DOHH2 (cell line): ENCODE measurements around the gene EGFLAM.

Experiments
- EZH2phosphoT487 ChIP-seq: fragments of 200-600 bp; sonication (generic); IDR thresholded peaks from 2 replicates; pipeline ENCODE4 v1.6.1; 2017; ENCODE audit warnings: borderline replicate concordance, mild to moderate bottlenecking, antibody characterized with exemption, low read length, moderate library complexity, mixed read lengths
- TF ChIP-seq, protein P1 (sequence below): fragments of 200-600 bp; sonication (generic); IDR thresholded peaks from one replicate; pipeline ENCODE4 v1.5.1; 2014; ENCODE audit warnings: antibody characterized with exemption, mild to moderate bottlenecking, low read depth, low read length; ENCODE audit not compliant: poor library complexity, severe bottlenecking

DNA sequence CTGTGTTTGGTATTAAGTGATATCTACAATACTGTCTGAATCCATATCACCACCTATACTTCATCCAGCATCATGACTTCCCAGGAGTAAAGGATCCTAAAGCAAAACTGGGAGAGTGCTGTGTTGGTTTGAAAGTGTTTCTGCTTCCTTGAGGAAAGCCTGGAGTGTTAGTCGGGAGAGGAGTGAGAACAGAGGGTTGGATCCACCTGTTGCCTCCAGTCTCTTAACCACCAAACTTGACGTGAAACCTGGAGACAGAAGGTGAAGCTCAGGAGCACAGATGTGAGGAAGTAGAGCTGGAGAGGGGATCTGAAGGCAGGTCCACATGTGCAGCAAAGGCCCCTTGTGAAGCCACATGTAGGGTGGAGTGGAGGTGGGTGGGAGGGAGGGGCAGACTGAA is 88.2 kb downstream of the EGFLAM start:
- TF ChIP-seq EZH2phosphoT487, result no peak
- TF ChIP-seq, protein P1, sequence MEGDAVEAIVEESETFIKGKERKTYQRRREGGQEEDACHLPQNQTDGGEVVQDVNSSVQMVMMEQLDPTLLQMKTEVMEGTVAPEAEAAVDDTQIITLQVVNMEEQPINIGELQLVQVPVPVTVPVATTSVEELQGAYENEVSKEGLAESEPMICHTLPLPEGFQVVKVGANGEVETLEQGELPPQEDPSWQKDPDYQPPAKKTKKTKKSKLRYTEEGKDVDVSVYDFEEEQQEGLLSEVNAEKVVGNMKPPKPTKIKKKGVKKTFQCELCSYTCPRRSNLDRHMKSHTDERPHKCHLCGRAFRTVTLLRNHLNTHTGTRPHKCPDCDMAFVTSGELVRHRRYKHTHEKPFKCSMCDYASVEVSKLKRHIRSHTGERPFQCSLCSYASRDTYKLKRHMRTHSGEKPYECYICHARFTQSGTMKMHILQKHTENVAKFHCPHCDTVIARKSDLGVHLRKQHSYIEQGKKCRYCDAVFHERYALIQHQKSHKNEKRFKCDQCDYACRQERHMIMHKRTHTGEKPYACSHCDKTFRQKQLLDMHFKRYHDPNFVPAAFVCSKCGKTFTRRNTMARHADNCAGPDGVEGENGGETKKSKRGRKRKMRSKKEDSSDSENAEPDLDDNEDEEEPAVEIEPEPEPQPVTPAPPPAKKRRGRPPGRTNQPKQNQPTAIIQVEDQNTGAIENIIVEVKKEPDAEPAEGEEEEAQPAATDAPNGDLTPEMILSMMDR, result no peak
